ENCODE results near the gene APOBEC2.

APOBEC2 gene

DNA sequence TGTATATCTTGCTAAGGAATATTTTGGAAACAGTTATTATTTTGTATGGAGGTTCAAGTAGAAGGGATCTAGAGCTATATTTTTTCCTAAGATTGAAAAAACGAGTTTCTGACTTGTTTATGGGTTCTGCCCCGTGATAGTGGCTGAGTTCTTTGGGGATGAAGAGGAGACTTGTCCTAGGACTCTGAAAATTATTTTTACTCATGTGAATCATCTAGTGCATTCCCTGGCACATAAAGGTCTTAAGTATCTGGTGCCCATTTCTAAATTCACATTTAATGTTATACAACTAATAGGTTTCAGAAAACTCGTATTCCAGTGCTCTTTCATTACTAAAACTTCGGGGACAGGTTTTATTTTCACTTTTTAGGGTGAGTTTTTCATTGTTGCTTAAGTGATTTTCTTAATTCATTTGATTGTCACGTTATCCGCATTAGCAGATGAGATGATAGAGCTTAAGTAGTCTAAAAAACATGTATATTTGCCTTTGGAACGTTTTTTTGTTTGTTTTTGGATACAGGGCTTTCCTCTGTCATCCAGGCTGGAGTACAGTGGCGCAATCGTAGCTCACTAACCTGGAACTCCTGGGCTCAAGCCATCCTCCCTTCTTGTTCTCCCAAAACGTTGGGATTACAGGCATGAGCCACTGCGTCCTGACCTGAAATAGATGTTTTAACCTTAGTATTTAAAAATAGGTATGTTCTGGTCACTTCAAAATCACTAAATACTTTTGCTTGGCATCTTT, 21.9 kb downstream of the APOBEC2 start:
- H3K4me3 ChIP-seq (replicated peaks; ENCODE audit: low read depth, low read length): peak overlapping the region; percentile 82
- no peak for DNase-seq (ENCODE audit: low read depth)
- TF ChIP-seq, protein P1, sequence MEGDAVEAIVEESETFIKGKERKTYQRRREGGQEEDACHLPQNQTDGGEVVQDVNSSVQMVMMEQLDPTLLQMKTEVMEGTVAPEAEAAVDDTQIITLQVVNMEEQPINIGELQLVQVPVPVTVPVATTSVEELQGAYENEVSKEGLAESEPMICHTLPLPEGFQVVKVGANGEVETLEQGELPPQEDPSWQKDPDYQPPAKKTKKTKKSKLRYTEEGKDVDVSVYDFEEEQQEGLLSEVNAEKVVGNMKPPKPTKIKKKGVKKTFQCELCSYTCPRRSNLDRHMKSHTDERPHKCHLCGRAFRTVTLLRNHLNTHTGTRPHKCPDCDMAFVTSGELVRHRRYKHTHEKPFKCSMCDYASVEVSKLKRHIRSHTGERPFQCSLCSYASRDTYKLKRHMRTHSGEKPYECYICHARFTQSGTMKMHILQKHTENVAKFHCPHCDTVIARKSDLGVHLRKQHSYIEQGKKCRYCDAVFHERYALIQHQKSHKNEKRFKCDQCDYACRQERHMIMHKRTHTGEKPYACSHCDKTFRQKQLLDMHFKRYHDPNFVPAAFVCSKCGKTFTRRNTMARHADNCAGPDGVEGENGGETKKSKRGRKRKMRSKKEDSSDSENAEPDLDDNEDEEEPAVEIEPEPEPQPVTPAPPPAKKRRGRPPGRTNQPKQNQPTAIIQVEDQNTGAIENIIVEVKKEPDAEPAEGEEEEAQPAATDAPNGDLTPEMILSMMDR (IDR thresholded peaks at IDR 0.05; ENCODE audit: low read length, missing control alignments): no peak

DNA sequence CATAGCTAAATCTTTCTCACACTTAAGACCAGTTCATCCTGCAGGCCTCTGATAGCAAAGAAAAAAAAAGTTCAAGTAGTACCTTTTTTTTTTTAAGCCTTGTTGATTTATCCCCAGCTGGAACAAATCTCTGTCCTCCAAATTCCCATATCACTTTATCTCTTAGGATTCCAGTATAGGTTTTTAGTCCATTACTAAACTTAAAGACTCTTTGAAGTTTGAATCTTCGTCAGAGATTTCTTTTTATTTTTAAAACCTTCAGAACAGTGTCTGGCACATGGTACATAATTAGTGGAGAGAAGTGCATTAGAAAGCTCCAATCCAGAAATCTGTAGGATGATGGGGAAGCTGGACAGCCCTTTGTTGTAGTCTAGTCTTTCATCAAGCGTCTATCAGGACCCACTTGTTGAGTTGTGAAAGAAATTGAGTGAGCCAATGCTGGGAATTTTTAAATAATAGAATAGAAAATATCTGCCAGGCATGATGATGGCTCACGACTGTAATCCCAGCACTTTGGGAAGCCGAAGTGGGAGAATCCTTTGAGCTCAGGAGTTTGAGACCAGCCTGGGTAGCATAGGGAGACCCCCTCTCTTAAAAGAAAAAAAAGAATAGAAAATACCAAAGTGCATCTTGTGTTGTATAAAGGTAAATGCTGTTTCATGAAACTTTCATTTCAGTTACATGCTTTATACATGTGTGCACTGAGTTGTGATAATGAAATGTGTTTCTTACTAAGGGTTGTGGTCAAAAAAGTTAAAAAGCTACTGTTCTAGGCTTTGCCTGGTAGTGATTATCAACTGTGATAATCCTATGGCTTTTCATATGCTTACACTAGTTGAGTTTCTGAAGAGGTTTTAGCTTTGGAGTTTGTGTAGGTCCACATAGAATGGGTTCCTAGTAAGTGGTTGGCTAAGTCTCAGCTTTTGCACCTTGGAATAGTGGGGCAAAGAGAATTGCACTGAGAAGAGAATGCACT, 22.9 kb downstream of the APOBEC2 start:
- TF ChIP-seq, protein P1 (IDR thresholded peaks at IDR 0.05; ENCODE audit: low read length, missing control alignments): no peak
- DNase-seq (ENCODE audit: low read depth): no peak
- no peak overlapping the region for H3K4me3 ChIP-seq (replicated peaks; ENCODE audit: low read depth, low read length)

DNA sequence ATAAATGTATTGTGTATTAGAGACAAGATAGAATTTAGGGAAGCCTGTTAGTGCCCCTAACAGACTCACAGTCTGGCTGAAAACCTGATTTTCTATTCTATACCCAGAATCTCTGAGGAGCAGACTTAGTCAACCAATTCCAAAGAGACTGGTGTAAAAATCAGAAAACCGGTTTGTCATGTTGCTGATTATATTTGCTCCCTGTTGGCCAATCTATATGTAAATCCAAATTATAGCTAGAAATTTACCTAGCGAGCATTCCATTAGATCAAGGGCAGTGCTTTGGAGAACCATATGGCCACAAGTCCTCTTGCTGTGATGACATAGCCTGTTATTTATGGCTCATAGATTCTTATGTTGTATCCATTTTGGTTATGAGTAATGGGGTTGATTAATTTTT, 24.5 kb downstream of the APOBEC2 start:
- TF ChIP-seq, protein P1 (IDR thresholded peaks at IDR 0.05; ENCODE audit: low read length, missing control alignments): no peak
- DNase-seq (ENCODE audit: low read depth): no peak
- no peak overlapping the region for H3K4me3 ChIP-seq (replicated peaks; ENCODE audit: low read depth, low read length)

DNA sequence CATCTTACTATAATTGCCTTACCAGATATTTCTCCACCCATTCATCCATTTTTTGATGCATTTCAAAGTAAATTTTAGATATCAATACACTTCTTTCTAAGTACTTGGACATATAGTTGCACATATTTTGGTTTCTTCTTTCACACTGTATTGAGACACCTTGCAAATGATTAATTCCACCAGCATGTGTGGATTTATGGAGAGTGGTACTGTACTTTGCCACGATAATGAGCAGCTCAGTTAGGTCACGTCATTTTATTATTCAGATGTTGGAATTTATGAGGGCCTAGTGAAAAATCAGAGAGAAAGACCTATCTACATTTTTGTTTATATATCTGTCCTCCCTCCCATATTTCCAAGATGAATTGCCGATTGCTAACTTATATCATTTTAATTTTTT, 25.1 kb downstream of the APOBEC2 start:
- no peak overlapping the region for H3K4me3 ChIP-seq (replicated peaks; ENCODE audit: low read depth, low read length)
- TF ChIP-seq, protein P1 (IDR thresholded peaks at IDR 0.05; ENCODE audit: low read length, missing control alignments): no peak
- DNase-seq (ENCODE audit: low read depth): no peak

DNA sequence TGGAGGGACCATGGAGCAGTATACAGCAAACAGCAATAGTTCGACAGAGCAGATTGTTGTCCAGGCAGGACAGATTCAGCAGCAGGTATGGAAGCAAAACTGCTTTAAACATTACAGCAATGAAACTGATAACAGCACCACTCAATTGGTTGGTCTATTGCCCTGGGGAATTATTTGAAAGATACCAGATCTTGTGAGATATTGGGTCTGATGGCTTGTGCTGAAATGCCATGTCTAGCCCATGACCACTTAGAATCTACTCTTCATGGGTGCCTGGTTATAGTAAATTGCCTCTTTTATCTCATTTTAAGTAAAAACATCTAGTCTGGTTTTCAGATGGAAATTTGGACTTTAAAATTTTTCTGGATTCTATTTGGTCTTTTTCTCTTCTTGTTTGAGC, 26.1 kb downstream of the APOBEC2 start:
- TF ChIP-seq, protein P1 (IDR thresholded peaks at IDR 0.05; ENCODE audit: low read length, missing control alignments): no peak
- H3K4me3 ChIP-seq (replicated peaks; ENCODE audit: low read depth, low read length): no peak overlapping the region
- DNase-seq (ENCODE audit: low read depth): no peak

DNA sequence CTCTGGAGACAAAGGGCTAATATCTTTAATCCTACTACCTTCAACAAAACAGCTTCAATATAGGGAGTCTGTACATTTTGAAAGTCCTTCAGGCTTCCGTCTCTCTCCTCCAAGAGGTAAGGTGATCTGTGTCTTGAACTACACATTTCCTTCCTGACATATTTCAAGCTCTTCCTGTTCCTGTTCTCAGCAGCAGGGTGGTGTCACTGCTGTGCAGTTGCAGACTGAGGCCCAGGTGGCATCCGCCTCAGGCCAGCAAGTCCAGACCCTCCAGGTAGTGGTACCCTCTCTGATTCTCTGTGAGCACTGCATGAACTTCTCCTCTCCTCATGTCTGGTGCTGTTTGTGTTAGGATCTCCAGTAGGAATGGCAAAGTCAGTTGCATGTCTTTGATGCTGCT, 27.6 kb downstream of the APOBEC2 start:
- no peak overlapping the region for H3K4me3 ChIP-seq (replicated peaks; ENCODE audit: low read depth, low read length)
- TF ChIP-seq, protein P1 (IDR thresholded peaks at IDR 0.05; ENCODE audit: low read length, missing control alignments): no peak
- no peak for DNase-seq (ENCODE audit: low read depth)
